Medulla oblongata (tissue), 1 donor: ENCODE measurements around the gene AKAP6.

Source experiments
- DNase-seq: peaks from one replicate; pipeline ENCODE4 v3.0.0-alpha.2; 2015; ENCODE audit errors: extremely low spot score

AKAP6 gene, protein sequence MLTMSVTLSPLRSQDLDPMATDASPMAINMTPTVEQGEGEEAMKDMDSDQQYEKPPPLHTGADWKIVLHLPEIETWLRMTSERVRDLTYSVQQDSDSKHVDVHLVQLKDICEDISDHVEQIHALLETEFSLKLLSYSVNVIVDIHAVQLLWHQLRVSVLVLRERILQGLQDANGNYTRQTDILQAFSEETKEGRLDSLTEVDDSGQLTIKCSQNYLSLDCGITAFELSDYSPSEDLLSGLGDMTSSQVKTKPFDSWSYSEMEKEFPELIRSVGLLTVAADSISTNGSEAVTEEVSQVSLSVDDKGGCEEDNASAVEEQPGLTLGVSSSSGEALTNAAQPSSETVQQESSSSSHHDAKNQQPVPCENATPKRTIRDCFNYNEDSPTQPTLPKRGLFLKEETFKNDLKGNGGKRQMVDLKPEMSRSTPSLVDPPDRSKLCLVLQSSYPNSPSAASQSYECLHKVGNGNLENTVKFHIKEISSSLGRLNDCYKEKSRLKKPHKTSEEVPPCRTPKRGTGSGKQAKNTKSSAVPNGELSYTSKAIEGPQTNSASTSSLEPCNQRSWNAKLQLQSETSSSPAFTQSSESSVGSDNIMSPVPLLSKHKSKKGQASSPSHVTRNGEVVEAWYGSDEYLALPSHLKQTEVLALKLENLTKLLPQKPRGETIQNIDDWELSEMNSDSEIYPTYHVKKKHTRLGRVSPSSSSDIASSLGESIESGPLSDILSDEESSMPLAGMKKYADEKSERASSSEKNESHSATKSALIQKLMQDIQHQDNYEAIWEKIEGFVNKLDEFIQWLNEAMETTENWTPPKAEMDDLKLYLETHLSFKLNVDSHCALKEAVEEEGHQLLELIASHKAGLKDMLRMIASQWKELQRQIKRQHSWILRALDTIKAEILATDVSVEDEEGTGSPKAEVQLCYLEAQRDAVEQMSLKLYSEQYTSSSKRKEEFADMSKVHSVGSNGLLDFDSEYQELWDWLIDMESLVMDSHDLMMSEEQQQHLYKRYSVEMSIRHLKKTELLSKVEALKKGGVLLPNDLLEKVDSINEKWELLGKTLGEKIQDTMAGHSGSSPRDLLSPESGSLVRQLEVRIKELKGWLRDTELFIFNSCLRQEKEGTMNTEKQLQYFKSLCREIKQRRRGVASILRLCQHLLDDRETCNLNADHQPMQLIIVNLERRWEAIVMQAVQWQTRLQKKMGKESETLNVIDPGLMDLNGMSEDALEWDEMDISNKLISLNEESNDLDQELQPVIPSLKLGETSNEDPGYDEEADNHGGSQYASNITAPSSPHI (N-terminal part only)

DNA sequence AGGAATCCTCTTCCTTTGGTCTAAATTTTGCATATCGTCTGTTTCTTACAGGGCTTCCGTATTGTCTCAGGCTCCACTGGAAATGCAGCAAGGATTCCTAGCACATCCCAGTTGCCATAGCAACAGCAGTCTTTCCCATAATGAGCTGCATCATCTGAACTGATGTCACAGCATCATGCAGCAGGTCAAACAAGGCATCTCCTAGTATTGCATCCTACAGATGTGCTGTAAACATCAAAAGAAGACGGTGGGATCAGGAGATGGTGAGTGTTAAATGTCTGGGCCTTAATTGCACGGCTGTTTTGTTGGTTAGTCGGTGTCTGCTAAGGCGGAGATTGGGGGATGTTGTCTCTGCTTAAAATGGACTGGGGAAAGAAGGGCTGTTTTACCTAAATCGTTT is at the start of gene AKAP6:
Gene AKAP6 (plus strand): TSS at position 153 of the 400 bp plus-strand sequence. CDS start 104,196 bp downstream, outside the sequence.
- DNase-seq: peak; percentile 97

DNA sequence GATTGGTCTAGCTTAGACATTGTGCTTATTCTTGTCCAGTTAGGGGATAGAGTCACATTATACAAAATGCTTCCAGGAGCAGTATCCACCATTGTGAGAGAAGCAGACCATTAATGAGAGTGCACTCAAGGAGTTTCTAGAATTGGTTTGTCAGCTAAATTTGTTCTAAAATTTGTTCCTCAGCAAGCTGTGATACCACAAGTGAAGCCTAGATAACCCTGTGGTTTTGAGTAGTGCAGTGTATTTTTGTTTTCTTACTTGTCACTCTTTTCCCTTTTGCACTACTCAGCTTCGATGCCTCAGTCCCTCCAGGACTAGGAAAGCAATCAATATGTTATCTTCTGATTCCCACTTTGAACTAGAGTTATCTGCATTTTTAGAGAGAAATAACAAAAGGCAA is 42.5 kb upstream of the AKAP6 start:
- DNase-seq: no peak

DNA sequence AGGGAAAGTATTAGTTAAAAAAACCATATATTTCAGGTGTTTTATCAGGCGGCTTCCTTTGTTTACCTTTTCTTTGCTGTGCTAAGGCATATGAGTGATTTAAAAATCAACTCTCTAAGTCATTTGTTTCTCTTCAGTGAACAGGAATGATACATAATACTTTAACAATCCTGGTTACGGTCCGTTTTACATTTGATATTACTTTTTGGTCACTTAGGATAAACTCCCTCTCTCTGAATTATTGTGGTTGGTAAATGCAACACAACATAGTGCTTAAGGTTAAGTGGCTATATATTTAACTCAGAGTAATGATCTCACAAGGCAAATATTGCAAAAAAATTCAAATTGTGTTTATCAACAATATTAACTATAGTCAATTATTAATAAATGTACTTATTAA is 32.7 kb upstream of the AKAP6 start:
- no peak for DNase-seq

DNA sequence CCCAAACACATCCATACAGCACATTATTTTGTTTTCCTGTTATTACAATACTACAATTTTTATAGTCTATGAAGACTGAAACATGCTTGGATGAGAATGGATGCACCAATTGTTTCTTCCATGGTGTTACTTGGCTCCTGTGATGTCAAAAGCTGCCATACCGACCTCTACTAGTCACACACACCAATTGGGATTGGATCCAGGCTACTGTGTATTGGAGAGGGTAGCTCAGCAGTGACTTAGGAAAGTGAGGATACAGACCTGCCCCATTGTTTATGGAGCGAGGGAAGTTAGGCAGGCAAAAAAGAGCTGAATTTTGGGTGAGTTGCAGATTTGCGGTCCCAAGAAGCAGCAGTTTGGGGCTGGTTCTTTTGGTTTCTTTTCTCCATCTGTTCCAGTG is 30.8 kb upstream of the AKAP6 start:
- no peak for DNase-seq

DNA sequence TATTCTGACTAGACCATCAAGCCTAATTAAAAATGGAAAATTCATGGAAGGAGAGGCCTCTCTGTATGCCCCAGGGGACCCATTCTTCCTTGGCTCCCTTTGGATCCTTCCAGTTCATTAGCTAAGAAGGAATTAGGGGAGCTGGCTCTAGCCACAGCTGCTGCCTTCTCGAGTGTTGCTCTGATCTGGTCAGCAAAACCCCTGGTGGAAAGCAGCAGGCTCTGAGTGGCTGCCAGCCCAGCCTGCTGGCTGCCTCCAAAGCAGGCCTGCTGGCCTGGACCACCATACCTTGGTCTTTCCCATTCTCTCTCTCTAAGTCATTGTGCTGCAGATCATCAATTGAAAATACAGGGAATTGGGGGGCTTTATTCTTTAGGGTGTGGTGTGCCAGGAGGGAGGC is 29.0 kb upstream of the AKAP6 start:
- DNase-seq: peak; percentile 14

DNA sequence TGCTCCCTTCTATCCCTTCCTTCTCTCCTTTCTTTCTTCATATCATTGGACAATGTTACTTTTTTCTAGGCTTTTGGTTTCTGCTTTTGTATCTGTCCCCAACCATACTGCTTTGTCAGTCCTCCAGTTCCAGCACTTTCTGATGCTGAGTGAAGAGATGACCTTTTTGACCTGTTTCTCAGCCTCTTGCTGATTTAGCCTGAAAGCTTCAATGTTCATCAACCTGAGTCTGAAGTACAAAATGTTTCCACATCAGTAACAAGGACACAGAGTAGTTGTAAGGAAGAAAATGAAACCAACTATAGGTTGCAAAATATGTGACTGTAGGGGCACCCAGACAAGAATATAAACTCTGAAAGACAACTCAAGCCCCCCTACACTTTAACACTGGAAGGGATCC is 25.2 kb upstream of the AKAP6 start:
- DNase-seq: no peak

DNA sequence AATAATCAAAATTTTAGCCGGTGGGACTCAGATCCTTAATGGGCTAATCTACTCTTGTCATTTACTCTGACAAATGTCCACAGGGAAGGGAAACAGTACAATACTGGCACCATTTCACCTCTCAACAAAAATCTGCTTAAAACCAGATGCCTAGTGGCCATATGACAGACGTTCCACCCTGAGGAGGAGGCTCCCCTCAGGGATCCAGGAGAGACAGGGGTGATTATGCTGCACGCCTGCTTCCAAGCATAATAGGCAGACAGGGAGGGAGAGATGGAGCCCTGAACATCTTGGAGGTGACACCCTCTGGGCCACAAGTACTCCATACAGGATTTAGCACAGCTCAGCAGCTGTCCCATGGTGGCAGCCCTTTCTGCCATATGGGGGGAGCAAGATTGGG is 24.8 kb upstream of the AKAP6 start:
- DNase-seq: no peak

DNA sequence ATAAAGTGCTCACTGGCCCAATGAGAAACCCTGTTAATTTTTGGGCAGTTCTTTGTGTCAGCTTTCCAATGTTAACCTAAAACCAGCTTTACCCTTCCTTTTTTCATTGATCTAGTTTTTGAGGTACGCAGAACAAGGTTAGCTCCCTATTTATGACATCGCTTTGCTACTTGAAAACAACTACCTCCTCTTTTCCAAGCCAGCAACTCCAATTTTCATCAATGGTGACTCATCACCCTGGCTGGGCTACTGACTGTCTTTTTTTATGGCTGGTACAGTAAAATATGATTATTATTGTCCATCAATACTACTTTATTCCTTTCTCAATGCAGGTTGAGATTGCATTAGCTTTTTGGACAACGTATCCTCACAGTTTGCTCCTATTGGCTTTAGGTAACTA is 22.5 kb upstream of the AKAP6 start:
- no peak for DNase-seq

DNA sequence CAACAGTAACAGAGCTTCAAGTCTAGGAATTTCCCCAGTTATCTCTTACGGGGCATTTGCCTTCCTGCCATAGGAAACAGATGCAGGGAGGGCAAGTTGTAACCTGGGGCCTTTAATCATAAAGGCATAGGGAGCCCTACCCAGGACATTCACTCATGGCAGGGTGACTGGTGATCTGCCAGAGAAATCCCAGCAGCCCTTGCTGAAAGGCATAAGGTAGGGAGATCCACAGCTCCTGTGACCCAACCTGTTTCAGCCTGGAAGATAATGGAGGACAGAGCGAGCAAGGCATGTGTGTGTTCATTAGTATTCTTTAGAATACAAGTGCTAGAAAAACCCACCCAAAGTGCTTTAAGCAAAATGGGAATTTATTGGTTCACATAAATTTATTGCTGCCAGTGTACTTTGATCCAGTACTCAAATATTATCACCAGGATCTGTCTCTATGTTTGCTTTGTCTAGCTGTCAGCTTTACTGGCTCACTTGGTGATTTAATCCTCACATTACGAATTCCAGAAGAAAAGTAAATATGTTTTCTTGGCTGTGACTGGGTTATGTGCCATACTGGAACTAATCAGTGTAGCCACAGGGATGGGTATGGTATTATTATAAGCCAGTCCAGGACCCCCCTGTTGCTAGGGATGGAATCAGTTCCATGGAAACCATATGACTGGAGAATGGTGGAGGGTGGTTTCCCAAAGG is 21.1 kb upstream of the AKAP6 start:
- DNase-seq: no peak

DNA sequence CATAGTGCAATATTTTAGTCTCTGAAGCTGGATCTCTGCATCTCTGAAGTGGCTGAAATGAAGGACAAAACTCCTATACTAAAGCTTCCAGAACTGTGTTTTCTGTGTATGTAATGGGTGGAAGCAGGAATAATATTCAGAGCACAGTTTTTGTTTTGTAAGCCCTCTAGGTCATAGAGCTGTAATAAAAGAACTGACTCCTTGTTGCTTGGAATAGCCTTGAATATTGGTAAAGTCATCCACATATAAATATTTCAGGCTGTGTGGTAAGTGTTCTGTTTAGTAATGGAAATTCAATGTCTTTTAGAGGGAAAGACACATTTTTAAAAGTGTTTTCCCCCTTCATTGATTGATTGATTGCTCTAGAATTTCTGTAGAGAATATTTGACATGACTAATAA is 18.2 kb upstream of the AKAP6 start:
- DNase-seq: no peak

DNA sequence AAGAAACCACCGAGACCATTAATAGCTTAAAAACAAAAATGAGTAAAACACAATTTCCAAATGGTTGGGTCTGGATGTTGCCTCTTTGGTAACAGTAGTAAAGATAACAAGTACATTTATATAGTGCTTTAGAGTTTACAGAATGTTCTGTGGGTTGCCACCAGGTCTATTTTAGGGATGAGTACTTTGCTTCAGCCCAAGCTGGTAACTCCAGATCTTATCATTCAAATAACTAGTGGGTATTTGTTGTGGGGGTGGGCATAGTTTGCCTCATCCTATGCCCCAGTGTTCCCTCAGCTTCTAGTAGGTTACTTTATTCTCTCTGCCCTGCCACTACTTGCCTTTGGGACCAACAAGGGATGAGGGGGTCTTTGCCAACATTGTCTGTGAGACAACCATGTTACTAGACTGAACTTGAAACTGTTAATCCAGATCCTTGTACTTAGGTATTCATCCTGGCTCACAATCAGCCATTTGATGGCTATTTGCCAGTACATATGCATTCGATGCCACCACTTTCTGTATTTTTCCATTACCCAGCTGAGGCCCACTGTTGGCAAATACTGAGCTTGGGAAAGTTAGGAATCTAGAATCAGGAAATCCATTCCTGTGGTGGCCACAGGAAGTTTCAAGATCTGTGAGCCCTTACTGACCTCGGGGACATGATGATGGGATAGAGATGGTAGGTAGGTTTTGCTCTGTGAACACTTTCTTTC is 17.6 kb upstream of the AKAP6 start:
- DNase-seq: no peak

DNA sequence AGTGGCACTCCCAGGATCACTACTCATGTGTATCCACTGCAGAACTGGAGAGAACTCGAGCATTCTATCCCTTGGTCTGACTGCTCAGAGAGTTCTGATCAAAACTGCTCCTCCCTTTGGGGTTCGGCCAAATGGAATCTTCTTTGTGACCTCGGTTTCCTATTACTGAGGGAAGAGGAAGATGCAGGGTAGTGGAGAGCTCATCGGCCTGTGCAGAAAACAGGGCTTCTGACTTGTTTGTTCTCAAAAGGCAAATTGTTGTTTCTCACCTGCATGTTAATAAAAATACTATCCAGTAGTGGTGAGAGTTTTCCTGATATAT is 17.1 kb upstream of the AKAP6 start:
- DNase-seq: no peak

DNA sequence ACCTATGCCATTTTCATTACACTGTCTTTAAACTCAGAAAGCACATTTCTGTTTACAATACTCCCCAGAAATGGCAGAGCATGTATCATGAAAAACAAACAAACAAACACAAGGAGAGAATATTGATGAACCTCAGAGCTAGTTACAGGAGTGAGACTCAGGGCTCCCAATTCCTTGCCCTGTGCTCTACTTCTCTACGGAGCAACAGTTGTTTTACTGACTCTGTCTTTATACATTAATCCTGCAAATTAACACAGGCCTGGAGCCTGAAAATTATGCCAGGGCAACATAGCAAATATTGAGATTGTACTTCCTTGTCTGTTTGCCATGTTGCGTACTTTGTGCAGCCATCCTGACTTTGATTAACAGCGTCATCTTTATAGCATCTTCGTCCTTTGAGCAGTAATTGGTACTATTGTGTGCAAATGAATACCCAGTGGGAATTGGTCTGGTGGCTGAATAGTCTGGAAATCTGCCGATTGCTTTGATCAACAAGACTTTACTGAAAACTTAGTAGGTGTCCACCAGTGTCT is 15.2 kb upstream of the AKAP6 start:
- DNase-seq: no peak

DNA sequence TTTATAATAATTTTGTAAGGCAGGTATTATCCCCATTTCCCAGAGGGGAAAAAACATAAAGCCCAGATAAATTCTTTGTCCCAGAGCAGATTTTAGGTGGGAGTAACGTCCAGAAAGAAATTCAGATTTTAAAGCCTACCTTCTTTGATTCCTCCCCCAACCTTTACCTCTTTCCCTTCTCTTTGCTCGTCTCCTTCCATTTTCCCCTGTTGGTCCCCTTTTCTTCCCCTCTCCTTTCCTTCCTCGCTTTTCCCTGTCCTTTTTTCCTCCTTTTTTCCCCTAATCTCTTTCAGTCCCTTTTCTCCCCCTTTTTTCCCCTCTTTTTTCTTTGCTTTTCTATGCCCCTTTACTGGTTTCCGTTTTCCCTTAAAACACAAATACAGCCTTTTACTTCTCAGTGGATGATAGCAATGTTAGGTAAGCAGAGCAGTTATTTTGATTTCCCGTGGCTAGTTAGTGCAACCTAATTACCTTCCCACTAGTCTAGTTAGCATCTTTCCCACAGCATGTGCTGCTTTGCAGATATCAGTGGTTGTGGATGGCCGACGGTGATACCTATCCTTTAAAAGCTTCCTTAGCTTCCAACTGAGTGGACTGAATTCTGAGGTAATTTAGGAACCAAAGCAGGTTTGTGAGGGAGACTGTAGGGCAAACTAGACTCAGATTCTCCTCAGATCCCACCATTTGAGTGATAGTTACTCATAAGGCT is 10.9 kb upstream of the AKAP6 start:
- no peak for DNase-seq

DNA sequence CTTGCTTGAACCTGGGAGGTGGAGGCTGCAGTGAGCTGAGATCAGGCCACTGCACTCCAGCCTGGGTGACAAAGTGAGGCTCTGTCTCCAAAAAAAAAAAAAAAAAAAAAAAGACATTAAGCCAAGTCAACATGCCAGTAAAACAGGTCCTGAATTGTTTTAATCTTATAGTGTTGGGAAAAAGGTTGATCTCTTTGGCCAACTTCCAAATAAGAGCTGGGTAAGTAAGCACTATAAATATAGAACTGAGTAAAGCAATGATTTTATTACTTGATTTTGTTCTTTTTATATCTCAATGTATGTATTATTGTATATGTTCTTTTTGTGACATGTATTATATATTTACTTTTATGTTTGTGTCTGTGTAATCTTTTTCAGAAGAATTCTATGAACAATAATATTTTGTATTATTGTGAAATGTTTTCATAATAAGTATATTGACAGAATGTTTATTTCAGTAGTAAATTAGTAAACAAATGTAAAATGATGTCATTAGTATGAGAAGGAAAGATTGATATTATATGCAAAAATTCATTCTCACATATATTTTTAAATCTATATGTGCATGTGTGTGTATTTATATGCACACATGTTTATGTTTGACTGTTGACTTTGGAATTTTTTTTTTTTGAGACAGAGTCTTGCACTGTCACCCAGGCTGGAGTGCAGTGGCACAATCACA is 9.6 kb upstream of the AKAP6 start:
- DNase-seq: no peak

DNA sequence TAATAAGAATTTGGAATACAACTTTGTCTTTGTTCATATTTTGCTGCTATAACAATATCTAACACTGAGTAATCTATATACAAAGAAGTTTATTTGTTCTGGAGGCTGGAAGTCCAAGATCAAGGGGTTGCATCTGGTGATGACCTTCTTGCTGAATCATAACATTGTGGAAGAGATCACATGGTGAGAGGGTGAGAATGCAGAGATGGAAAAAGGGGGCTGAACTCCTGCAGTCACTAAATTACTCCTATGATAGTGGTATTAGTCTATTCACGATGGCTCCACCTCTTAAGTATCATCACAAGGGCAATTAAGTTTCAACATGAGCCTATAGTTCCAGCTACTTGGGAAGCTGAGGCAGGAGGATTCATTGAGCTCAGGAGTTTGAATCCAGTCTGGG is 4.5 kb upstream of the AKAP6 start:
- DNase-seq: no peak

DNA sequence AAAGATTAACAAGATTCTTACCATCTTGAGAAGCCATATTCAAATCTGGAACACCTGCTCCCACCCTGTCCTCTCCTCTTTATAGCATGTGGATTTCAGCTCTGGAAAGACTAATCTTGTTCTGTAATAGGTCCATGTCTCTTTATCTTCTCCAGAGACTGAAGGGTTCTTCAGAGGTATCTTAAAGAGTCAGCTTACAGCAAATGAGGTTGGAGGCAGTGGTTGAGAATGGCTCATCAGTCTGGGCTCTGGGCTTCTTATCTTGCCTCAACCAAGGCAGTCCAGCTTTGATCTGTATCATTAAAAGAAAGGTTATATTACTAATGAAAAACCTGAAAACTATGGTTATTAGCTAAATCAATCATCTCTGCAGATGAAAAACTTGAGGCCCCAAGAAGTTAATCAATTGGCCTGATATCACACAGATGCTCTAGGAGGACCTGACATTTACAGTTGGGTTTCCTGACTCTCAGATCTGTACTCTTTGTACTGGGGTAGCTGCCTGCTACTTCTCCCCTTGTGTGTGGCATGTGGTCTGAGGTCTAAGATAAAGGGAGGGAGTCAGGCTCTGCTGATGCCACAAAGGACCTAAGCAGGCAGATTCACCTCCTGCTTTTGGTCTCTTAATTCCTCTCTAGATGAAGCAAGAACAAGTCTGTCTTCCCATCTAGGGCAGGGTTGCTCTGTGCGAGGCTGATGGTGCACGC is 1.7 kb upstream of the AKAP6 start:
- DNase-seq: no peak

DNA sequence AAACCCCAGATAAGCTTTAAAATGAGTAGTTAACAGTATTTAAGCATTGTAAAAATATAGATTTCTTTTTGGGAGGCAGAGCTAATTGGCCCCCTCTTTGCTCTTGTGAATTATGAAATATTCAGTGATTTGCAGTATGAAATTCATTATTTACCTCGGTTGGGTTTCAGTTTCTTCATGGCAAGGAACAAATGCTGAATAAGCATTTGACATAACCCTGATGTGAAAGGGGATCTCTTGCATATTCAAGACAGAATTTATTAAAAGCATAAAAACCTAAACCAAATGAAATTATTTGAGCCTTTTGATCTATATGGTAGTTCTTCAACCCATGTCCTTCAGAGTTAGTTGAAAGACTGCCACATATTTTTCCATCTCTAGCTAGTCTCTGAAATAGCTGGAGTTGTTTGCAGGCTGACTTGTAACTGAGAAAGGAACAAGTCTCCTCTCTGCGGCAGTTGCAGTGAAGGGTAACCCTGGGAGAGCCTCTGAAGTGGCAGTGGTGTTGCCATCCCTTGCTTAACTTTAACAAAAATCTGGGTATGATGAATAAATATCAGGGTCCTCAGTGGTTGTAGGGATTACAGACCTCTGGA is 690 bp downstream of the AKAP6 start:
- peak; percentile 67 for DNase-seq
